ENCODE measurements around the gene ARHGAP9.
"Not testable (repeated sequence)": the region's sequence is repeated elsewhere in the genome, so short reads cannot be mapped to it uniquely, and the experiment has no call there.

Gene ARHGAP9

GRCh38 chr12:57517187-57517586 lies 37.5 kb upstream of the ARHGAP9 start:
- DNase-seq = peak; percentile 61

GRCh38 chr12:57516617-57517153 lies 37.0 kb upstream of the ARHGAP9 start:
- DNase-seq = no peak

DNA sequence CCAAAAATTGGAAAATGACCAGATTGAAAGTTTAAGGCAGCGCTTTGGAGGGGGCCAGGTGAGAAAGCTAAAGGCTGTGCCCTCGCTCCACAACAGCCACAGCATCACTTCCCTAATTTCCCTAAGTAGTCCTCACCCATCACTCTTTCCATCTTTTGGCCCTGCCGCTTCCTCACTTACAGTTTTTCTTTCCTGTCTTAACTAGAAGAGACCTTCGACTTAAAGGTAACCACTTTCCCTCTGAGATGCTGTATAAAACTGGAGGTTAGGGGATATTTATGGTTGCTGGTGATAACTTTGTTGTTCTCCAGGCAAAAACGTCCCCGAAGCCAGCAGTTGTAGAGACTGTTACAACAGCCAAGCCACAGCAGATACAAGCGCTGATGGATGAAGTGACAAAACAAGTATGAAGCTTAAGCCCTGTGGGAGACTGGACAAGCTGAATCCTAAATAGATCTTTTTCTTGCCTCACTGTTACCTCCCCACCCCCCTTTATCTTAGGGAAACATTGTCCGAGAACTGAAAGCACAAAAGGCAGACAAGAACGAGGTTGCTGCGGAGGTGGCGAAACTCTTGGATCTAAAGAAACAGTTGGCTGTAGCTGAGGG lies 36.4 kb upstream of the ARHGAP9 start:
- no peak for DNase-seq

DNA sequence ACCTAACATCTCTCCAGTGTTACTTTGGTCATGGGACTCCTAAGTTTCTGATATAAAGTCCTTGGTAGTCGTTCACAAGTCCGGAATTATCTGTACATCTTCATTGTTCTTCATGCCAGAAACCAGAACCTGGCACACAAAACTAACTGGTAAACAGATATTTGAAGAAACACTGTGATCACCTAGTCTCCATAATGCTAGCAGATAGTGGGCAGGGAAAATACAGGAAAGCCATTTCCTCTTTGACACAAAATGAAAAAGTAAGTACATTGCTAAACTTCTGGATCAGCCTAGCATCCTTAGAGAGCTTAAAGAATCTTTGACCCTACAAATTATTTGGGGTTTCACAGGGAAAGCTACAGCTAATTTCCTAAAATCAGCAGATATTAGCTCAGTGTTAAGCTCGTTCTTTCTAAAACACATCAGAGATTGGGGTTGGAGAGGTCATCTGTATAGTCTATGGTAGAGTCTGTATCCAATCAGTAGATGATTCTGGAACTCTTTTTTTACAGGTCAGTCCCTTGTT lies 35.8 kb upstream of the ARHGAP9 start:
- no peak for DNase-seq

DNA sequence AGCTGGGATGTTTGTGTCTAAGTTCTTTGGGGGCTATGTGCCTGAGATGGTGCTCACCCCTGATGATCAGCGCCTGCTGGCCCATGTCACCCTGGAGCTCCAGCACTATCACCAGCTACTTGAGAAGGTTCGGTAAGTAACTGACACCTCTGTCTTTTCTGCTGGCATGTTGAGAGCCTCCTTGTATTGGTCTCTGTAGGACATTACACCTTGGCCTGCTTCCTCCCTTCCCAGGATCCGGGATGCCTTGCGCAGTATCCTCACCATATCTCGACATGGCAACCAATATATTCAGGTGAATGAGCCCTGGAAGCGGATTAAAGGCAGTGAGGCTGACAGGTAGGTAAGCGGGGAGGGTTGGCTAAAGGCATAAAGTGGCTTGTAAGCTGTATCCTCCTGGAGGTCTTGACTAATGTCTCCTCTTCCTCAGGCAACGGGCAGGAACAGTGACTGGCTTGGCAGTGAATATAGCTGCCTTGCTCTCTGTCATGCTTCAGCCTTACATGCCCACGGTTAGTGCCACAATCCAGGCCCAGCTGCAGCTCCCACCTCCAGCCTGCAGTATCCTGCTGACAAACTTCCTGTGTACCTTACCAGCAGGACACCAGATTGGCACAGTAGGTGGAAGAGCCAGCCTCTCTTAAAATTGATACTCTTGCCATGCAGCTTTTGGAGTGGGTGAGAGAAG lies 35.2 kb upstream of the ARHGAP9 start:
- DNase-seq = no peak

- not testable (repeated sequence) for DNase-seq
These were observed 34.6 kb upstream of the ARHGAP9 start for GRCh38 chr12:57514246-57514645.

- not testable (repeated sequence) for DNase-seq
These were observed 34.0 kb upstream of the ARHGAP9 start for GRCh38 chr12:57513677-57514076.

DNA sequence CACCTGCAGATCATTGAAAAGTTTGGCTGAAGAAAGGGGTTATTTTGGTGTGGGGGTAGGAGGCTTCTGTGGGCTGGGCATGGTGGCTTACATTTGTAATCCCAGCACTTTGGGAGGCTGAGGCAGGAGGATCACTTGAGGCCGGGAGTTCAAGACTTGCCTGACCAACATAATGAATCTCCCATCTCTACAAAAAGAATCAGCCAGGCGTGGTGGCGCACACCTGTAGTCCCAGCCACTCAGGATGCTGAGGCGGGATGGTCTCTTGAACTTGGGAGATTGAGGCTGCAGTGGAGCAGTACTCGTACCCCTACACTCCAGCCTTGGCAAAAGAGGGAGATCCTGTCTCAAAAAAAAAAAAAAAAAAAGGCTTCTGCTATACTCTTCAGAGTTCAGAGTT lies 33.6 kb upstream of the ARHGAP9 start:
- no peak for DNase-seq

GRCh38 chr12:57512665-57513064 lies 33.0 kb upstream of the ARHGAP9 start:
- DNase-seq = no peak

GRCh38 chr12:57511588-57512325 lies 32.1 kb upstream of the ARHGAP9 start:
- DNase-seq = no peak

GRCh38 chr12:57511161-57511560 lies 31.5 kb upstream of the ARHGAP9 start:
- DNase-seq = no peak

DNA sequence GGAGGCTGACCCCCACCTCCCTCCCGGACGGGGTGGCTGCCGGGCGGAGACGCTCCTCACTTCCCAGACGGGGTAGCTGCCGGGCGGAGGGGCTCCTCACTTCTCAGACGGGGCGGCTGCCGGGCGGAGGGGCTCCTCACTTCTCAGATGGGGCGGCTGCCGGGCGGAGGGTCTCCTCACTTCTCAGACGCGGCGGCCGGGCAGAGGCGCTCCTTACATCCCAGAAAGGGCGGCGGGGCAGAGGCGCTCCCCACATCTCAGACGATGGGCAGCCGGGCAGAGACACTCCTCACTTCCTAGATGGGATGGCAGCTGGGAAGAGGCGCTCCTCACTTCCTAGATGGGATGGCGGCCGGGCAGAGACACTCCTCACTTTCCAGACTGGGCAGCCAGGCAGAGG lies 28.1 kb upstream of the ARHGAP9 start:
- DNase-seq = not testable (repeated sequence)

DNA sequence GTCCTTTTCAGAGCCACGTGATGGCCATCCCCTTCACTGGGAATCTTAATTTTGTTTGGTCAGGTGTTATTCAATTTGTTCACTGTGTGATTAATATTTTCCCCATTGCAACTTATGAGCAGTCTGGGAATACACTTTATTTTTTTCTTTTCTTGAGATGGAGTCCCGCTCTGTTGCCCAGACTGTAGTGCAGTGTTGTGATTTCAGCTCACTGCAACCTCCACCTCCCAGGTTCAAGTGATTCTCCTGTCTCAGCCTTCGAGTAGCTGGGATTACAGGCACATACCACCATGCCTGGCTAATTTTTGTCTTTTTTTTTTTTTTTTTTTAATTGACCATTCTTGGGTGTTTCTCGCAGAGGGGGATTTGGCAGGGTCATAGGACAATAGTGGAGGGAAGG lies 26.9 kb upstream of the ARHGAP9 start:
- DNase-seq = not testable (repeated sequence)

GRCh38 chr12:57502311-57502969 lies 22.8 kb upstream of the ARHGAP9 start:
- not testable (repeated sequence) for DNase-seq

DNA sequence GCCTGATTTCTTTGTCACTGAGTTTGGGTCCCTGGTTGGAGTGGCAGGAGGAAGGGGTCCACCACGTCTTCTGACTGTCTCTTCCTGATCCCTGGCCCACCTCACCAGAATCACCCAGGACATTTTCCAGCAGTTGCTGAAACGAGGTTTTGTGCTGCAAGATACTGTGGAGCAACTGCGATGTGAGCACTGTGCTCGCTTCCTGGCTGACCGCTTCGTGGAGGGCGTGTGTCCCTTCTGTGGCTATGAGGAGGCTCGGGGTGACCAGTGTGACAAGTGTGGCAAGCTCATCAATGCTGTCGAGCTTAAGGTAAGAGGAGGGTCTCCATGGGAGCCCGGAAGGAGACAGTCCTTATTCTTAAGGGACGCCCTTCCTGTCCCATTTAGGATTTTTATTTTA lies 20.5 kb upstream of the ARHGAP9 start:
- DNase-seq = no peak

- no peak for DNase-seq
These were observed 18.9 kb upstream of the ARHGAP9 start for GRCh38 chr12:57498571-57498970.

DNA sequence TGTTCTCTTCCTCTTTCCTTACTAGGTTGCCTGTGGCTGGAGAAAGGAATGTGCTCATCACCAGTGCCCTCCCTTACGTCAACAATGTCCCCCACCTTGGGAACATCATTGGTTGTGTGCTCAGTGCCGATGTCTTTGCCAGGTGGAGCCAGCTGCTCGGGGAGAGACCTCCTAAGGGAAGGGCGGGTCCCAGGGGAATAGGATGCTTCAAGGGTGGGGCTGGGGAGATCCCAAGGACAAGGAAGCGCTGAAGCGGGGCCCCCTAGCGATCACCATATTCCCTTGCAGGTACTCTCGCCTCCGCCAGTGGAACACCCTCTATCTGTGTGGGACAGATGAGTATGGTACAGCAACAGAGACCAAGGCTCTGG lies 18.5 kb upstream of the ARHGAP9 start:
- DNase-seq = no peak

DNA sequence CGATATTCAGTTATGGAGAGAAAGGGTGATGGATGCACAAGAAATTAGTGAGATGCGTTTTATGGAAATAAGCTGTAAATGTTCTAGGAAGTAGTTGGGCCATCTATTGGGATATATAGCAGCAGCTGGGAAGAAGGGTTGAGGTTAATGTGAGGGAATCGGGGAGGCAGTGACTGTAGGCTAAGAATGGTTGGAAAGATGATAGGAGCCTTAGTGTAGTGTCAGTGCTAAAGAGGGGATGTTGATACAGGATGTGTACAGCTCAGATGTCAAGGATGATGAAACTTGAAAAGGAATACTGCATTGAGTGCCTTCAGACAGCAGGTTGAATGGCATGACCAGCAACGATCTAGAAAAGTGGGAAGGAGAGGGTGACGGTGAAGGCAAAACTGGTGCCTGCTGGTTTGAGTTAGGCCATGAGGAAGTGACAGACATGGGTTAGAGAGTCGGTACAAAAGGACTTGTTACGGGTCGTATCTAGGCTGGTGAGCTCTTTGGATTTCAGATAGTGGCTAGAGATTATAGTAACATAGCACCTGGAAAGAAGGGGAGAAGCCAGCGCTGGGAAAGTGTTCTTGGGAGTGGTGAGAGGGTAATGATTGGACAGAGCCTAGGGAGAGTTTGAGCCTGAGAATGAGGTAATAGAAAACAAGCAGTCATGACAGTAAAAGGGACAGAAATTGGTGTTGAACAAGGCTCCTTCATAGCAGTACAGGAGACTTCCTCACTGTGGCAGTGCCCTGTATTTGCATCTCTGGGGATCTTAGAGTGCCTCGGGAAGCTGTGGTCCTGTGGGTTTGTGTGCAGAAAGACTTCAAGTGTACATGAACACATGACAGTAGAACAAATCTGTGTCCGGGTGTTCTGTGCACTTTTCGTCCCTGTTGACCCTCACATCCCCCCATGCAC lies 17.8 kb upstream of the ARHGAP9 start:
- DNase-seq = no peak

DNA sequence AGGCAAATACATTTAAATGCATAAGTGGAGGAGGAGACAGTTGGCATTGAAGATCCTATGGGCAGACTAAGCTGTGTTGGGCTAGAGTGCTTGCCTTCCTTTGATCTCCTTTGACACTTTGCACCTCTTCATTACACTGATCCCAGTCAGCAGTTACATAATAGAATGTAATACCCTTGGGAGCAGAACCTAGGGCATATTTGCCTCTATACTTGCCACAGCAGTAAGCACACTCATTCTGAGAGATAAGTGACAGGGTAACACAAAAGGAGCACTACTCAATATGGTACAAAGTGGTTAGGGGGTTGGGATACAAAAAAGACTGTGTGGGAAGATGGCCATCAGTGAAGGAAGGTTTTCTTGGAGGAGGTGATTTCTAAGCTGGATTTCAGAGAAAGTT lies 17.2 kb upstream of the ARHGAP9 start:
- DNase-seq = no peak

DNA sequence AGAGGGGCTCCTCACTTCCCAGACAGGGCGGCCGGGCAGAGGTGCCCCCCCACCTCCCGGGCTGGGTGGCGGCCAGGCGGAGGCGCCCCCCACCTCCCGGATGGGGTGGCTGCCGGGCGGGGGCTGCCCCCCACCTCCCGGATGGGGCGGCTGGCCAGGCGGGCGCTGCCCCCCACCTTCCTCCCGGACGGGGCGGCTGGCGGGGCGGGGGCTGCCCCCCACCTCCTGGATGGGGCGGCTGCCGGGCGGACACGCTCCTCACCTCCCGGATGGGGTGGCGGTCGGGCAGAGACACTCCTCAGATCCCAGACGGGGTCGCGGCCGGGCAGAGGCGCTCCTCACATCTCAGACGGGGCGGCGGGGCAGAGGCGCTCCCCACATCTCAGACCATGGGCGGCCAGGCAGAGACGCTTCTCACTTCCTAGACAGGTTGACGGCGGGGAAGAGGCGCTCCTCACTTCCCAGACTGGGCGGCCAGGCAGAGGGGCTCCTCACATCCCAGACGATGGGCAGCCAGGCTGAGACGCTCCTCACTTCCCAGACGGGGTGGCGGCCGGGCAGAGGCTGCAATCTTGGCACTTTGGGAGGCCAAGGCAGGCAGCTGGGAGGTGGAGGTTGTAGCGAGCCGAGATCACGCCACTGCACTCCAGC lies 15.5 kb upstream of the ARHGAP9 start:
- DNase-seq = not testable (repeated sequence)

Data from fibroblast of skin of scalp (primary cell).